Peyer's patch (tissue), 4 donors: ENCODE results near the gene TBX1. TPM values are rescaled to one million over a fixed set of nuclear protein-coding genes. Genes with fewer than 3 reads are reported as not detected.

Source experiments
- DNase-seq, 3 donors: peaks; one replicate each; pipeline ENCODE4 v3.0.0-alpha.2; 2017 to 2019
- H3K27ac ChIP-seq, 4 donors: fragments of 200-600 bp; sonication (generic); one replicate each; pipeline ENCODE4 v1.5.1; 2016 to 2019
- H3K27me3 ChIP-seq, 2 donors: fragments of 200-600 bp; sonication (generic); one replicate each; pipeline ENCODE4 v1.5.1; 2019
- H3K36me3 ChIP-seq, 3 donors: fragments of 200-600 bp; sonication (generic); one replicate each; pipeline ENCODE4 v1.5.1; 2016 to 2019
- H3K4me1 ChIP-seq, 4 donors: fragments of 200-600 bp; sonication (generic); one replicate each; pipeline ENCODE4 v1.5.1; 2016 to 2019
- H3K4me3 ChIP-seq, 4 donors: fragments of 200-600 bp; sonication (generic); 1 replicate in 3 of 4; 2 replicates in 1 of 4; pipeline ENCODE4 v1.5.1; 2016 to 2019; ENCODE audit warnings: mild to moderate bottlenecking in 1 of 4
- H3K9me3 ChIP-seq, 4 donors: fragments of 200-600 bp; sonication (generic); one replicate each; pipeline ENCODE4 v1.5.1; 2016 to 2019; ENCODE audit warnings: mild to moderate bottlenecking in 1 of 4
- POLR2A ChIP-seq, 2 donors: fragments of 450-650 bp; IDR thresholded peaks; one replicate each; pipeline ENCODE4 v1.5.1; 2017; ENCODE audit warnings: antibody characterized with exemption in 2 of 2, mild to moderate bottlenecking in 2 of 2, moderate library complexity in 2 of 2
- total RNA-seq, 4 donors: library from RNA; depleted of rRNA; stranded (reverse); fragments of >200 nt; gene quantifications; one replicate each; pipeline ENCODE4 v1.1.0, GENCODE V29; 2016
- TF ChIP-seq, protein P1 (sequence below), 6 experiments: fragments of 450-650 bp in 4 of 6; fragments of 200-600 bp in 2 of 6; sonication (generic) in 1 of 6; IDR thresholded peaks; one replicate each; pipeline ENCODE4 v1.5.1; 2017 to 2019; ENCODE audit warnings: antibody characterized with exemption in 6 of 6, mild to moderate bottlenecking in 3 of 6, moderate library complexity in 1 of 6

Gene TBX1
- total RNA-seq, 4 donors from 2014 or later = 0.70 to 4.1 (median 1.1) TPM; not detected in 1

GRCh38 chr22:19743081-19743480 is 17.5 kb upstream of the TBX1 start:
- Histone ChIP-seq H3K27ac (no peak overlapping the region), H3K27me3 (no peaks in the 10 kb centered on the region), H3K36me3 (no peaks in the 10 kb centered on the region), H3K4me3 (no peak overlapping the region), H3K4me1 (no peaks in the 10 kb centered on the region), H3K9me3 (no peaks in the 10 kb centered on the region)
- TF ChIP-seq, protein P1, sequence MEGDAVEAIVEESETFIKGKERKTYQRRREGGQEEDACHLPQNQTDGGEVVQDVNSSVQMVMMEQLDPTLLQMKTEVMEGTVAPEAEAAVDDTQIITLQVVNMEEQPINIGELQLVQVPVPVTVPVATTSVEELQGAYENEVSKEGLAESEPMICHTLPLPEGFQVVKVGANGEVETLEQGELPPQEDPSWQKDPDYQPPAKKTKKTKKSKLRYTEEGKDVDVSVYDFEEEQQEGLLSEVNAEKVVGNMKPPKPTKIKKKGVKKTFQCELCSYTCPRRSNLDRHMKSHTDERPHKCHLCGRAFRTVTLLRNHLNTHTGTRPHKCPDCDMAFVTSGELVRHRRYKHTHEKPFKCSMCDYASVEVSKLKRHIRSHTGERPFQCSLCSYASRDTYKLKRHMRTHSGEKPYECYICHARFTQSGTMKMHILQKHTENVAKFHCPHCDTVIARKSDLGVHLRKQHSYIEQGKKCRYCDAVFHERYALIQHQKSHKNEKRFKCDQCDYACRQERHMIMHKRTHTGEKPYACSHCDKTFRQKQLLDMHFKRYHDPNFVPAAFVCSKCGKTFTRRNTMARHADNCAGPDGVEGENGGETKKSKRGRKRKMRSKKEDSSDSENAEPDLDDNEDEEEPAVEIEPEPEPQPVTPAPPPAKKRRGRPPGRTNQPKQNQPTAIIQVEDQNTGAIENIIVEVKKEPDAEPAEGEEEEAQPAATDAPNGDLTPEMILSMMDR (IDR thresholded peaks at IDR 0.05) = no peak
- TF ChIP-seq POLR2A (IDR thresholded peaks at IDR 0.05) = no peak
- DNase-seq = no peak

DNA sequence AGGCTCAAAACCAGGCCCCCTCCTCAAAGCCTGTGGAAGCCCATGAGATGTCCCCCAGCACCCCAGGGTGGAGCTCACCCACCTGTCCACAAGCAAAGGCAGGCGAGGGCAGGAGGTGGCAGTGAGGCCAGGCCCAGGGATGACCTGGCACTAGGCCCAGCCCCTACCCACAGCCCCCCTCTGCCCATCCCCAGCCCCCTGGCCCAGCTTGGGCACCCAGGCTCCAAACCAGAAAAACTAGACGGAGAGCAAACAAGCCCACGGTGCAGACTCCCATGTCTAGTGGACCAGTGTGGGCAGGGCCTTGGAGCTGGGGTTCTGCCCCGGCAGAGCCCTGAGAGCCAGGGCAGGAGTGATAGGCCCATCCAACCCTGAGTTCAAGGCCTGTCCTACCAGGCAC is 16.9 kb upstream of the TBX1 start:
- Histone ChIP-seq H3K36me3 (no peaks in the 10 kb centered on the region), H3K27me3 (no peaks in the 10 kb centered on the region), H3K9me3 (no peaks in the 10 kb centered on the region), H3K4me3 (no peak overlapping the region), H3K27ac (no peak overlapping the region), H3K4me1 (no peaks in the 10 kb centered on the region)
- DNase-seq = no peak
- TF ChIP-seq, protein P1 (IDR thresholded peaks at IDR 0.05) = no peak
- no peak for TF ChIP-seq POLR2A (IDR thresholded peaks at IDR 0.05)

DNA sequence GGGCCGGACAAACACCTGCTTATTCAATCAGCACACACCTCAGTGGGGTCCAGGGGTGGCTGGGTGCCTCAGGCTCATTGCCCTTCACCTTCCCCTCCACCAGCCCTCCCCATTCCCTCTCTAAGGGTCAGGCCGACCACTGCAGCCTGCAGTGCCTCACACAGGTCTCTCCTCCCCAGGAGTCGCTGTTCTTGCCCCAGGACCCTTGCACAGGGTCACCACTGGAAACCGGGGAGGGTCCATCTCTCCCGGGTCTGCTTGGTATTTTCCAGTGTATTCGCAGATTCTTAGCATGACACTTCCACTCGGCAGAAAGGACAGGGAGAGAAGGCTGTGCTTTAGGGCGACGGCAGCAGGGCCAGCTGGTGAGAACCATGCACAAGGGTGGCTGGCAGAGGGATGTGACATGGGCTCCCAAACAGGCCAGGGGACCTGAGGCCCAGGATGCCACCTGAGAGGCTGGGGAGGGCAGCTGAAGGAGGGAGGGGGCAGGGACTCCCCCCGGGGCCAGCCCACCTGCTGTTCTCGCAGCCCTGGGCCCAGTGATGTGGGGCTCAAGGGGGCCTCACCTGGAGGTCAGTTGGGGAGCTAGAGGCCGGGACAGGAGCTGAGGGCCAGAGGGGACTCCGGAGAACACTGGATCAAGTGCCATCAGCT is 16.1 kb upstream of the TBX1 start:
- H3K4me3 ChIP-seq = no peak overlapping the region
- no peaks in the 10 kb centered on the region for H3K4me1 ChIP-seq
- H3K36me3 ChIP-seq = no peaks in the 10 kb centered on the region
- no peak for DNase-seq
- H3K27ac ChIP-seq = no peak overlapping the region
- TF ChIP-seq, protein P1 (IDR thresholded peaks at IDR 0.05) = no peak
- no peak for TF ChIP-seq POLR2A (IDR thresholded peaks at IDR 0.05)
- H3K9me3 ChIP-seq = no peaks in the 10 kb centered on the region
- no peaks in the 10 kb centered on the region for H3K27me3 ChIP-seq

GRCh38 chr22:19745155-19746101 is 15.2 kb upstream of the TBX1 start:
- Histone ChIP-seq H3K36me3 (no peaks in the 10 kb centered on the region), H3K4me1 (no peaks in the 10 kb centered on the region), H3K27me3 (no peaks in the 10 kb centered on the region), H3K27ac (no peak overlapping the region), H3K9me3 (no peaks in the 10 kb centered on the region), H3K4me3 (no peak overlapping the region)
- no peak for DNase-seq
- TF ChIP-seq, protein P1 (IDR thresholded peaks at IDR 0.05) = no peak
- no peak for TF ChIP-seq POLR2A (IDR thresholded peaks at IDR 0.05)

GRCh38 chr22:19746726-19747125 is 13.9 kb upstream of the TBX1 start:
- TF ChIP-seq POLR2A (IDR thresholded peaks at IDR 0.05) = no peak
- TF ChIP-seq, protein P1 (IDR thresholded peaks at IDR 0.05) = no peak
- H3K27me3 ChIP-seq = no peaks in the 10 kb centered on the region
- H3K4me1 ChIP-seq = no peaks in the 10 kb centered on the region
- no peaks in the 10 kb centered on the region for H3K9me3 ChIP-seq
- DNase-seq = no peak
- H3K27ac ChIP-seq = no peak overlapping the region
- no peak overlapping the region for H3K4me3 ChIP-seq
- no peaks in the 10 kb centered on the region for H3K36me3 ChIP-seq
